Daoy (cell line): ENCODE measurements around the gene ESYT3. TPM values are rescaled to one million over a fixed set of nuclear protein-coding genes. Genes with fewer than 3 reads are reported as not detected.
"Not testable (repeated sequence)": the region's sequence is repeated elsewhere in the genome, so short reads cannot be mapped to it uniquely, and the experiment has no call there.

Source experiments
- DNase-seq: peaks from one replicate; pipeline ENCODE4 v3.0.0-alpha.2; 2015; ENCODE audit warnings: low read depth
- total RNA-seq: library from RNA; depleted of rRNA; stranded (reverse); fragments of >200 nt; shearing (Covaris generic); gene quantifications from 2 replicates; pipeline ENCODE4 v1.2.3, GENCODE V29; 2014

The ESYT3 gene
- total RNA-seq, 1 experiment from 2014 or later: 0.34 TPM

GRCh38 chr3:138412821-138413551 is 21.4 kb upstream of the ESYT3 start:
- peak; percentile 15 for DNase-seq

GRCh38 chr3:138416236-138416635 is 18.2 kb upstream of the ESYT3 start:
- DNase-seq: not testable (repeated sequence)

- DNase-seq: peak; percentile 87
Measured at GRCh38 chr3:138417559-138417982, 16.8 kb upstream of the ESYT3 start.

GRCh38 chr3:138418601-138419206 is 15.7 kb upstream of the ESYT3 start:
- no peak for DNase-seq

- DNase-seq: no peak
Measured at GRCh38 chr3:138423316-138423715, 11.1 kb upstream of the ESYT3 start.

GRCh38 chr3:138424323-138424722 is 10.1 kb upstream of the ESYT3 start:
- no peak for DNase-seq

- no peak for DNase-seq
Measured at GRCh38 chr3:138426211-138426610, 8.2 kb upstream of the ESYT3 start.

- DNase-seq: not testable (repeated sequence)
Measured at GRCh38 chr3:138426754-138427153, 7.7 kb upstream of the ESYT3 start.

GRCh38 chr3:138429665-138430064 is 4.8 kb upstream of the ESYT3 start:
- no peak for DNase-seq

- no peak for DNase-seq
Measured at GRCh38 chr3:138432576-138433240, 1.7 kb upstream of the ESYT3 start.

GRCh38 chr3:138433892-138434275 is 532 bp upstream of the ESYT3 start:
- DNase-seq: no peak

- DNase-seq: no peak
Measured at GRCh38 chr3:138434875-138435772, 708 bp downstream of the ESYT3 start.

- no peak for DNase-seq
Measured at GRCh38 chr3:138435840-138436239, 1.4 kb downstream of the ESYT3 start.

- no peak for DNase-seq
Measured at GRCh38 chr3:138437281-138437680, 2.9 kb downstream of the ESYT3 start.

GRCh38 chr3:138438896-138439295 is 4.5 kb downstream of the ESYT3 start:
- DNase-seq: no peak

- no peak for DNase-seq
Measured at GRCh38 chr3:138439646-138440045, 5.2 kb downstream of the ESYT3 start.

GRCh38 chr3:138440121-138440521 is 5.7 kb downstream of the ESYT3 start:
- peak; percentile 60 for DNase-seq

GRCh38 chr3:138440596-138440995 is 6.2 kb downstream of the ESYT3 start:
- no peak for DNase-seq

GRCh38 chr3:138441256-138441655 is 6.8 kb downstream of the ESYT3 start:
- DNase-seq: no peak

- DNase-seq: peak; percentile 79
Measured at GRCh38 chr3:138441742-138442141, 7.3 kb downstream of the ESYT3 start.

GRCh38 chr3:138442433-138442832 is 8.0 kb downstream of the ESYT3 start:
- DNase-seq: peak; percentile 84

GRCh38 chr3:138443091-138443490 is 8.7 kb downstream of the ESYT3 start:
- no peak for DNase-seq
